LNCaP clone FGC (cell line): ENCODE data around the gene MBNL2.

Experiments
- DNase-seq: peaks from one replicate; pipeline ENCODE4 v3.0.0-alpha.2; 2011; ENCODE audit warnings: low read depth
- H3K4me3 ChIP-seq: 2 replicates; pipeline ENCODE4 v1.5.1; 2011; ENCODE audit warnings: mild to moderate bottlenecking, low read depth, low read length, control low read depth
- CTCF ChIP-seq: IDR thresholded peaks from 2 replicates; pipeline ENCODE4 v1.5.1; 2012; ENCODE audit warnings: mild to moderate bottlenecking; ENCODE audit not compliant: control insufficient read depth, insufficient read depth; ENCODE audit errors: extremely low read depth

Gene MBNL2

GRCh38 chr13:97327086-97327485, 105.0 kb downstream of the MBNL2 start:
- DNase-seq, result no peak
- no peak for TF ChIP-seq CTCF
- no peak overlapping the region for H3K4me3 ChIP-seq

GRCh38 chr13:97327506-97328221, 105.5 kb downstream of the MBNL2 start:
- DNase-seq, result no peak
- no peak for TF ChIP-seq CTCF
- H3K4me3 ChIP-seq, result no peak overlapping the region

GRCh38 chr13:97328222-97328790, 106.2 kb downstream of the MBNL2 start:
- TF ChIP-seq CTCF, result no peak
- no peak for DNase-seq
- H3K4me3 ChIP-seq, result no peak overlapping the region

- no peak overlapping the region for H3K4me3 ChIP-seq
- no peak for DNase-seq
- TF ChIP-seq CTCF, result no peak
Observed at GRCh38 chr13:97329331-97329730, 107.2 kb downstream of the MBNL2 start.

- no peak for DNase-seq
- TF ChIP-seq CTCF, result no peak
- no peak overlapping the region for H3K4me3 ChIP-seq
Observed at GRCh38 chr13:97330448-97330847, 108.3 kb downstream of the MBNL2 start.

- TF ChIP-seq CTCF, result no peak
- DNase-seq, result no peak
- no peak overlapping the region for H3K4me3 ChIP-seq
Observed at GRCh38 chr13:97332742-97333141, 110.6 kb downstream of the MBNL2 start.

- no peak for TF ChIP-seq CTCF
- no peak for DNase-seq
- H3K4me3 ChIP-seq, result no peak overlapping the region
Observed at GRCh38 chr13:97333983-97334382, 111.8 kb downstream of the MBNL2 start.
